Parathyroid adenoma (tissue), 2 donors: Measurements from ENCODE around the gene COL8A2.

Experiments used
- H2AFZ ChIP-seq: fragments of 300-600 bp; sonication (generic); one replicate; pipeline ENCODE4 v1.7.0; 2017; ENCODE audit warnings: antibody characterized with exemption, mild to moderate bottlenecking
- H3K27ac ChIP-seq: fragments of 300-600 bp; sonication (generic); one replicate; pipeline ENCODE4 v1.7.0; 2017
- H3K27me3 ChIP-seq: fragments of 300-600 bp; sonication (generic); one replicate; pipeline ENCODE4 v1.7.0; 2017; ENCODE audit warnings: low read length; ENCODE audit not compliant: control insufficient read depth, insufficient read depth
- H3K36me3 ChIP-seq: fragments of 300-600 bp; sonication (generic); one replicate; pipeline ENCODE4 v1.7.0; 2017; ENCODE audit warnings: low read length; ENCODE audit not compliant: control insufficient read depth, insufficient read depth
- H3K4me1 ChIP-seq: fragments of 300-600 bp; sonication (generic); one replicate; pipeline ENCODE4 v1.7.0; 2017; ENCODE audit warnings: control low read depth
- H3K4me2 ChIP-seq: fragments of 300-600 bp; sonication (generic); one replicate; pipeline ENCODE4 v1.7.0; 2017; ENCODE audit warnings: low read length
- H3K4me3 ChIP-seq: fragments of 300-600 bp; sonication (generic); one replicate; pipeline ENCODE4 v1.7.0; 2017; ENCODE audit warnings: low read depth, low read length
- H3K79me2 ChIP-seq: fragments of 300-600 bp; sonication (generic); one replicate; pipeline ENCODE4 v1.7.0; 2017; ENCODE audit warnings: control low read depth
- H3K9ac ChIP-seq: fragments of 300-600 bp; sonication (generic); one replicate; pipeline ENCODE4 v1.7.0; 2017; ENCODE audit warnings: mild to moderate bottlenecking
- H3K9me3 ChIP-seq: fragments of 300-600 bp; sonication (generic); one replicate; pipeline ENCODE4 v1.7.0; 2017; ENCODE audit warnings: low read length; ENCODE audit not compliant: control insufficient read depth
- CTCF ChIP-seq: fragments of 300-600 bp; sonication (generic); IDR thresholded peaks from one replicate; pipeline ENCODE4 v1.7.0; 2017; ENCODE audit warnings: antibody characterized with exemption, mild to moderate bottlenecking
- donor health status: primary hyperparathyroidism.

COL8A2 gene

DNA sequence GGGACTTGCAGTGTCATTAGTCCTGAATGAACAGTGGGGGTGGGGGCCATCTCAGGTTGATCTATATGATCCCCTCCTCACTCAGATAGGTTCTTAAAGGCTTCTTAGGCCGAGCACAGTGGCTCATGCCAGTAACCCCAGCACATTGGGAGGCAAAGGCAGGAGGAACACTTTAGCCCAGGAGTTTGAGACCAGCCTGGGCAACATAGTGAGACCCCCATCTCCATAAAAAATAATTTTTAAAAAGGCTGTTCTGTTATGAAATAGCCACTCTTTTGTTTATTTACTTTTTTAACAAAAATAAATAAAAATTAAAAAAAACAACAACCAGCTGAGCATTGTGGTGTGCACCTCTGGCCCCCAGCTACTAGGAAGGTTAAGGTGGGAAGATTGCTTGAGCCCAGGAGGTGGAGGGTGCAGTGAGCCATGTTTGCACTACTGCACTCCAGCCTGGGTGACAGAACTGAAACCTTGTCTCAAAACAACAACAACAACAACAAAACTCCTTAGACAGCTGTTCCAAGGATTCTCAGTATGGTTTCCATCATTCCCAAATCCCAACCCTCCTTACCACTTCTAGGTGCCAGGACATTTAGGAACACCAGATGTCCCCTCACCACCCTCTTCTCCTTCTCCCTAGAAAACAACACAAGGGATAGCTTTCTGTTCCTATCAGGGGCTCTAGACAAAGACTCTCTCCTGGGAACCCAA is 26.3 kb upstream of the COL8A2 start:
- no peak overlapping the region for H3K4me3 ChIP-seq
- H3K9ac ChIP-seq: no peak overlapping the region
- no peaks in the 10 kb centered on the region for H3K79me2 ChIP-seq
- H2AFZ ChIP-seq: peak overlapping the region; percentile 86
- no peak for TF ChIP-seq CTCF
- H3K27me3 ChIP-seq: no peaks in the 10 kb centered on the region
- H3K4me1 ChIP-seq: peaks cover 23% of the 10 kb centered on the region
- H3K4me2 ChIP-seq: peak overlapping the region; percentile 25
- H3K9me3 ChIP-seq: no peaks in the 10 kb centered on the region
- peak overlapping the region; percentile 95 for H3K27ac ChIP-seq
- H3K36me3 ChIP-seq: no peaks in the 10 kb centered on the region

DNA sequence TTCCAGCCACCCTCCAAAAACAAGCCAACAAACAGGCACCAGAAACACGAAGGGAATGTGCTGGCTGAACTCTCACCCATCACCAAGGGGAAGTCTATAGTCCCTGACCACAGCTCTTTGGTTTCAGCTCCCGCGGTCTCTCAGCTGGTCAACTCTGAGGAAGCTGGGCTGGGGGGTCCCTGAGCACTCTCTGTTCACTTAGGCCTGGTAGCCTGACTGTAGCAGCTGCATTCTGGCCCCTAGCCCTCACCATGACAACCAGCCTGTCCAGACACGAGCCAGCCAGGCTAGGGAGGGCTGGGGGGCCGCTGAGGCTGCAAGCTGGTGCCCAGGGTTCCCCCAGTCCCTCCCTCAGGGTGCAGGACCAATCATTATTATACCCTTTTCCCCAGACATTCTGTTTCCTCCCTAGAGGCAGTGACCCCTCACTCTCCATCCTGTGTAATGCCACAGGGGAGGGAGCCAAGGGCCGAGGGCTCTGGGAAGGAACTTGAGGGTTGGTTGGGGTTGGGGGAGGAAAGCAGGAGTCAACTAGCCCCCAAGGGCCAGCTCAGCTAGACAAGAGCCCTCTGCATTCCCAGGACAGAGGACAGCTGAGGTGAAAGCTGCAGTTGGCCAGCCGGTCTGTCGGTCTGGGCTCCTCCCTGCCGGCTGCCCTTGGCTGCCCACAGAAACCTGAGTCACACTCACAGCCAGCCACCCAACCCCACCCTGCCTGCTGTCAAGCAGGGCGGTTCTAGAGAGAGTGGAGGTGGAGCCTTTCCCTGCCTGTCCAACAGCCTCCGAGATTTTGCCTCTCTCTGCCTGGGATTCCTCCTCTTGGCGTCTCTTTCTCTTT is 25.5 kb upstream of the COL8A2 start:
- peak overlapping the region; percentile 84 for H3K4me3 ChIP-seq

DNA sequence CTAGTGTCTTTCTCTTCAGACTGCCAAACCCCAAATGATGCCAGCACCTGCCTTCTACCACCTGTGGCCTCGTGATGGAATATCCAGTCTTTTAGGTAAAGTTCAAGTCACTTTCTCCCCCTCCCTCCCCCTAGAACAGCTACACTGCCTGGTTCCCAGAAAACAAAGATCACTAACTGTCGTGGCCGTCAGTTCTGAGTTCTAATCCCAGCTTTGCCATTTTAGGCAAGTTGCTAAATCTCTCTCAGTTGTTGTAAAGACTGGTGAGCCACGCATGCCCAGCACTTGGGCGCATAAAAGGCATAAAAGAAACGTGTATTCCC is 24.9 kb upstream of the COL8A2 start:
- no peak overlapping the region for H3K9ac ChIP-seq
- H3K4me2 ChIP-seq: peak overlapping the region; percentile 60

More for the DNA sequence above, 25.5 kb upstream of the COL8A2 start:
- Histone ChIP-seq H3K4me2 (peak overlapping the region; percentile 55), H3K27me3 (no peaks in the 10 kb centered on the region), H2AFZ (peak overlapping the region; percentile 86), H3K9me3 (no peaks in the 10 kb centered on the region), H3K9ac (no peak overlapping the region), H3K36me3 (no peaks in the 10 kb centered on the region), H3K27ac (peak overlapping the region; percentile 95), H3K79me2 (no peaks in the 10 kb centered on the region), H3K4me1 (peaks cover 23% of the 10 kb centered on the region)
- no peak for TF ChIP-seq CTCF

DNA sequence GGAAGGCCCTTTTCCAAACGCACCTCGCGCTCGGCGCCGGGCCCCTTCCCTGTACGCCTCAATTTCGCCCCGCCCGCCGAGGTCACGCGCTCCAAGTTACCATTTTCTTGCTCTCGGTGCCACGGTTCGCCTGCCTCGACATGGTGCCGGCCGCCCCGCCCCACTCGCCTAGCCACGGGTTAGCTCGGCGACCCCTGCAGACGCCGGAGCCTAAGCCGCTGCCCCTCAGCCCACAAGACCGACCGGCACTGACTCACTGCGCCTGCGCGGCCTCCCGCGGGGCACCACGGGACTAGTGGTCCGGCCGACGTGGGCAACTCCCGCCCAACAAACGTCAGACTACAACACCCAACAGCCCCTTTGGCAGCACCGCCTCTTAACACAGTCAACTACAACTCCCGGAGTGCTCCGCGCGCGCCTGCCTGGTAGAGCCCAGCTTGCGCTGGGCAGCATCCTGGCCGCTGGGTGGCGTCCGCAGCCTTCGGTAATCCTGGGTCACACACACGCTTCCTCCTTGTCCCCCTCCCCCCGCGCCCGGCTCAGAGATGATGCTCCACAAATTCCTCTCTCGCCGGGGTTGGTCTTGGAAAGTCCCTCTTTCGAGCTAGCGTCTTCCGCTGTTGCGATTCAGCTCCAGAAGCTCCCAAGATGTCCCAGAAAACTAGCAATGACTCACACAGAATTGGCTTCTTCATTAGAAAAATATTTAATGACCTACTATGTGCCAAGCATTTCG is 24.4 kb upstream of the COL8A2 start, which contains the start of gene TRAPPC3:
TSS of gene TRAPPC3 (minus strand) at position 250 of the 736 bp plus-strand sequence. CDS start at position 142, 108 bp downstream.
- H3K36me3 ChIP-seq: no peaks in the 10 kb centered on the region
- peak within 1 kb of the TSS; percentile 84 for H3K4me3 ChIP-seq
- H3K27me3 ChIP-seq: no peaks in the 10 kb centered on the region
- no peaks in the 10 kb centered on the region for H3K79me2 ChIP-seq
- TF ChIP-seq CTCF: peak; percentile 82
- peak within 1 kb of the TSS; percentile 86 for H2AFZ ChIP-seq
- no peak within 1 kb of the TSS for H3K9ac ChIP-seq
- no peaks in the 10 kb centered on the region for H3K9me3 ChIP-seq
- peaks cover 20% of the 10 kb centered on the region for H3K4me1 ChIP-seq
- peak within 1 kb of the TSS; percentile 99 for H3K4me2 ChIP-seq
- peak within 1 kb of the TSS; percentile 95 for H3K27ac ChIP-seq

More for the DNA sequence above, 24.9 kb upstream of the COL8A2 start:
- Histone ChIP-seq H3K4me3 (peak overlapping the region; percentile 84), H3K4me1 (peaks cover 20% of the 10 kb centered on the region), H2AFZ (peak overlapping the region; percentile 86), H3K9me3 (no peaks in the 10 kb centered on the region), H3K36me3 (no peaks in the 10 kb centered on the region), H3K79me2 (no peaks in the 10 kb centered on the region), H3K27me3 (no peaks in the 10 kb centered on the region), H3K27ac (peak overlapping the region; percentile 95)
- TF ChIP-seq CTCF: no peak
